ENCODE measurements around the gene HCAR3. TPM values are rescaled to one million over a fixed set of nuclear protein-coding genes. Genes with fewer than 3 reads are reported as not detected.
"Not testable (repeated sequence)": the region's sequence is repeated elsewhere in the genome, so short reads cannot be mapped to it uniquely, and the experiment has no call there.

Gene HCAR3
- total RNA-seq, 1 experiment from 2014 or later: not detected

- POLR2A ChIA-PET: not testable (repeated sequence)
Observed at GRCh38 chr12:122676781-122677180, 39.8 kb downstream of the HCAR3 start.

GRCh38 chr12:122676015-122676414 lies 40.6 kb downstream of the HCAR3 start:
- H3K4me1 ChIP-seq (ENCODE audit: control insufficient read depth, insufficient read depth, low read length); ATAC-seq; H3K27me3 ChIP-seq (ENCODE audit: control insufficient read depth, insufficient read depth, low read length); DNase-seq (ENCODE audit: low read depth, low spot score); POLR2A ChIA-PET; CTCF ChIA-PET; H3K36me3 ChIP-seq (ENCODE audit: control insufficient read depth, insufficient read depth, low read length); H3K27ac ChIP-seq (ENCODE audit: low read length); intact Hi-C loops (cut with micrococcal nuclease; ENCODE audit: unreplicated experiment); BruUV-seq (replicated peaks); H3K4me3 ChIP-seq (ENCODE audit: low read depth in 2 of 2, low read length in 2 of 2); H3K9me3 ChIP-seq (ENCODE audit: control insufficient read depth, insufficient read depth, low read depth, low read length); in situ Hi-C loops (cut with HindIII; ENCODE audit: low pct_unique_long_range_greater_than_20kb, low sequenced_read_pairs): not testable (repeated sequence)

More at GRCh38 chr12:122676781-122677180, 39.8 kb downstream of the HCAR3 start:
- intact Hi-C loops (cut with micrococcal nuclease; ENCODE audit: unreplicated experiment); DNase-seq (ENCODE audit: low read depth, low spot score); H3K4me1 ChIP-seq (ENCODE audit: control insufficient read depth, insufficient read depth, low read length); H3K27me3 ChIP-seq (ENCODE audit: control insufficient read depth, insufficient read depth, low read length); BruUV-seq (replicated peaks); H3K9me3 ChIP-seq (ENCODE audit: control insufficient read depth, insufficient read depth, low read depth, low read length); H3K4me3 ChIP-seq (ENCODE audit: low read depth in 2 of 2, low read length in 2 of 2); ATAC-seq; H3K27ac ChIP-seq (ENCODE audit: low read length); H3K36me3 ChIP-seq (ENCODE audit: control insufficient read depth, insufficient read depth, low read length); CTCF ChIA-PET; in situ Hi-C loops (cut with HindIII; ENCODE audit: low pct_unique_long_range_greater_than_20kb, low sequenced_read_pairs): not testable (repeated sequence)

DNA sequence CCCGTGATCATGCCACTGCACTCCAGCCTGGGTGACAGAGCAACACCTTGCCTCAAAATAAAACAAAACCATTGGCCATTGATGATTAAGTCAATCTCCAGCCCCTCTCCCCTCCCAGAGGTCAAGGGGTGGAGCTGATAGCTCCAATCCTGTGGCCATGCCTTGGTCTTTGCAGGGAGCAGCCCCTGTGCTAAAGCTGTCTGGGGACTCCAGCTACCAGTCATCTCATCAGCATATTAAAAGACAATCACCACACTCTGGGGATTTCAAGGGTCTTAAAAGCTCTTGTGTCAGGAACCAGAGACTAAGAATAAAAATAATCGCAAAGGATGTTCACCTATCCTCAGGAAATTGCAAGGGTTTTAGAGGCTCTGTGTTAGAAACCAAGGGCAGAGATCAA lies 44.1 kb downstream of the HCAR3 start:
- in situ Hi-C loops (cut with HindIII; ENCODE audit: low pct_unique_long_range_greater_than_20kb, low sequenced_read_pairs) (no loop called here), intact Hi-C loops (cut with micrococcal nuclease; ENCODE audit: unreplicated experiment) (no loop called here)
- DNase-seq (ENCODE audit: low read depth, low spot score) (no peak), ATAC-seq (no peak)
- no peaks in the 10 kb centered on the region for H3K4me1 ChIP-seq (ENCODE audit: control insufficient read depth, insufficient read depth, low read length)
- no peaks in the 10 kb centered on the region for H3K27me3 ChIP-seq (ENCODE audit: control insufficient read depth, insufficient read depth, low read length)
- no peaks in the 10 kb centered on the region for H3K36me3 ChIP-seq (ENCODE audit: control insufficient read depth, insufficient read depth, low read length)
- H3K9me3 ChIP-seq (ENCODE audit: control insufficient read depth, insufficient read depth, low read depth, low read length): no peaks in the 10 kb centered on the region
- H3K27ac ChIP-seq (ENCODE audit: low read length): no peak overlapping the region
- TF ChIP-seq TCF7L2 (IDR thresholded peaks at IDR 0.05; ENCODE audit: low read depth, low read length) (no peak), POLR2AphosphoS5 (IDR thresholded peaks at IDR 0.05; ENCODE audit: low read depth, low read length) (no peak), SIN3A (IDR thresholded peaks at IDR 0.05; ENCODE audit: borderline replicate concordance, insufficient read depth, low read depth, low read length) (no peak)
- TF ChIP-seq, protein P1, sequence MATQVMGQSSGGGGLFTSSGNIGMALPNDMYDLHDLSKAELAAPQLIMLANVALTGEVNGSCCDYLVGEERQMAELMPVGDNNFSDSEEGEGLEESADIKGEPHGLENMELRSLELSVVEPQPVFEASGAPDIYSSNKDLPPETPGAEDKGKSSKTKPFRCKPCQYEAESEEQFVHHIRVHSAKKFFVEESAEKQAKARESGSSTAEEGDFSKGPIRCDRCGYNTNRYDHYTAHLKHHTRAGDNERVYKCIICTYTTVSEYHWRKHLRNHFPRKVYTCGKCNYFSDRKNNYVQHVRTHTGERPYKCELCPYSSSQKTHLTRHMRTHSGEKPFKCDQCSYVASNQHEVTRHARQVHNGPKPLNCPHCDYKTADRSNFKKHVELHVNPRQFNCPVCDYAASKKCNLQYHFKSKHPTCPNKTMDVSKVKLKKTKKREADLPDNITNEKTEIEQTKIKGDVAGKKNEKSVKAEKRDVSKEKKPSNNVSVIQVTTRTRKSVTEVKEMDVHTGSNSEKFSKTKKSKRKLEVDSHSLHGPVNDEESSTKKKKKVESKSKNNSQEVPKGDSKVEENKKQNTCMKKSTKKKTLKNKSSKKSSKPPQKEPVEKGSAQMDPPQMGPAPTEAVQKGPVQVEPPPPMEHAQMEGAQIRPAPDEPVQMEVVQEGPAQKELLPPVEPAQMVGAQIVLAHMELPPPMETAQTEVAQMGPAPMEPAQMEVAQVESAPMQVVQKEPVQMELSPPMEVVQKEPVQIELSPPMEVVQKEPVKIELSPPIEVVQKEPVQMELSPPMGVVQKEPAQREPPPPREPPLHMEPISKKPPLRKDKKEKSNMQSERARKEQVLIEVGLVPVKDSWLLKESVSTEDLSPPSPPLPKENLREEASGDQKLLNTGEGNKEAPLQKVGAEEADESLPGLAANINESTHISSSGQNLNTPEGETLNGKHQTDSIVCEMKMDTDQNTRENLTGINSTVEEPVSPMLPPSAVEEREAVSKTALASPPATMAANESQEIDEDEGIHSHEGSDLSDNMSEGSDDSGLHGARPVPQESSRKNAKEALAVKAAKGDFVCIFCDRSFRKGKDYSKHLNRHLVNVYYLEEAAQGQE (IDR thresholded peaks at IDR 0.05; ENCODE audit: insufficient read depth in 1 of 2, low read depth in 2 of 2, low read length in 1 of 2): no peak
- TF ChIP-seq, protein P2, sequence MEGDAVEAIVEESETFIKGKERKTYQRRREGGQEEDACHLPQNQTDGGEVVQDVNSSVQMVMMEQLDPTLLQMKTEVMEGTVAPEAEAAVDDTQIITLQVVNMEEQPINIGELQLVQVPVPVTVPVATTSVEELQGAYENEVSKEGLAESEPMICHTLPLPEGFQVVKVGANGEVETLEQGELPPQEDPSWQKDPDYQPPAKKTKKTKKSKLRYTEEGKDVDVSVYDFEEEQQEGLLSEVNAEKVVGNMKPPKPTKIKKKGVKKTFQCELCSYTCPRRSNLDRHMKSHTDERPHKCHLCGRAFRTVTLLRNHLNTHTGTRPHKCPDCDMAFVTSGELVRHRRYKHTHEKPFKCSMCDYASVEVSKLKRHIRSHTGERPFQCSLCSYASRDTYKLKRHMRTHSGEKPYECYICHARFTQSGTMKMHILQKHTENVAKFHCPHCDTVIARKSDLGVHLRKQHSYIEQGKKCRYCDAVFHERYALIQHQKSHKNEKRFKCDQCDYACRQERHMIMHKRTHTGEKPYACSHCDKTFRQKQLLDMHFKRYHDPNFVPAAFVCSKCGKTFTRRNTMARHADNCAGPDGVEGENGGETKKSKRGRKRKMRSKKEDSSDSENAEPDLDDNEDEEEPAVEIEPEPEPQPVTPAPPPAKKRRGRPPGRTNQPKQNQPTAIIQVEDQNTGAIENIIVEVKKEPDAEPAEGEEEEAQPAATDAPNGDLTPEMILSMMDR (IDR thresholded peaks at IDR 0.05): no peak
- BruUV-seq (replicated peaks): no TSS peak
- ChIA-PET POLR2A (no interaction called here), CTCF (no interaction called here)
- no peak overlapping the region for H3K4me3 ChIP-seq (ENCODE audit: low read depth in 2 of 2, low read length in 2 of 2)
